RWPE2 (cell line): Measurements from ENCODE around the gene ARMH1.
A peak's percentile ranks its signal among the peaks of the same experiment; 100 is the strongest.

Experiments
- ATAC-seq: fragments of 200-7000 bp; cut with Tn5 transposase; 3 replicates; pipeline ENCODE4 v1.9.1; 2021; ENCODE audit warnings: low read depth
- DNase-seq: peaks from one replicate; pipeline ENCODE4 v3.0.0-alpha.2; 2020; ENCODE audit warnings: low spot score
- H3K27ac ChIP-seq: fragments of 450-650 bp; 2 replicates; pipeline ENCODE4 v1.5.1; 2017; ENCODE audit warnings: mild to moderate bottlenecking; ENCODE audit not compliant: poor library complexity, severe bottlenecking
- H3K27me3 ChIP-seq: fragments of 250-450 bp; sonication (Bioruptor Pico); 2 replicates; pipeline ENCODE4 v1.5.1; 2021; ENCODE audit warnings: mild to moderate bottlenecking, moderate library complexity; ENCODE audit not compliant: insufficient read depth, poor library complexity, severe bottlenecking
- H3K36me3 ChIP-seq: fragments of 250-450 bp; sonication (Bioruptor Pico); 2 replicates; pipeline ENCODE4 v1.5.1; 2020; ENCODE audit warnings: low read depth, mild to moderate bottlenecking, moderate library complexity
- H3K4me1 ChIP-seq: fragments of 250-450 bp; sonication (Bioruptor Pico); 2 replicates; pipeline ENCODE4 v1.5.1; 2021; ENCODE audit warnings: mild to moderate bottlenecking, moderate library complexity; ENCODE audit not compliant: insufficient read depth, poor library complexity, severe bottlenecking
- H3K4me3 ChIP-seq: fragments of 250-450 bp; sonication (Bioruptor Pico); 2 replicates; pipeline ENCODE4 v1.5.1; 2021; ENCODE audit warnings: mild to moderate bottlenecking, moderate library complexity; ENCODE audit not compliant: severe bottlenecking
- H3K9me3 ChIP-seq: fragments of 250-450 bp; sonication (Bioruptor Pico); 2 replicates; pipeline ENCODE4 v1.5.1; 2021; ENCODE audit warnings: mild to moderate bottlenecking, moderate library complexity; ENCODE audit not compliant: severe bottlenecking
- TF ChIP-seq, protein P1 (sequence below): fragments of 450-650 bp; IDR thresholded peaks from one replicate; pipeline ENCODE4 v1.5.1; 2017; ENCODE audit warnings: mild to moderate bottlenecking, moderate library complexity; ENCODE audit not compliant: poor library complexity, severe bottlenecking

The ARMH1 gene

DNA sequence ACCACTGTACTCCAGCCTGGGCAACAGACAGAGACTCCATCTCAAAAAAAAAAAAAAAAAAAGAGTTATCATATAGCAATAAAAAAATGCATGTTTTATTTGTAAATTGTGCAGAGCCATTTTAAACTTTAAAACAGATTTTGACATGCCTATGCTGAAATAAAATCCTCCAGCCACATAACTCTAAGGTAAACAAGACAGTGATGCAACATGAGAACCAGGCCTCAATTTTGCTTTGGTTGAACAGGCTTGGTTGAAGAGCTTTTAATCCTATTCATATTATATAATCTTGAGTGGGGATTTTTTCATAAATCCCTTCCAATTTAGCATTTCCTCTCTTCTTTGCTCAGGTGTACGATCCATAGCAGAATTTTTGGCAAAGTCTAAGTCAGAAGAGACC lies 26.1 kb downstream of the ARMH1 start:
- H3K27ac ChIP-seq, result no peak overlapping the region
- H3K27me3 ChIP-seq, result no peaks in the 10 kb centered on the region
- no peak overlapping the region for H3K4me3 ChIP-seq
- ATAC-seq, result no peak
- DNase-seq, result no peak
- H3K9me3 ChIP-seq, result no peaks in the 10 kb centered on the region
- H3K4me1 ChIP-seq, result peaks cover 6% of the 10 kb centered on the region
- no peaks in the 10 kb centered on the region for H3K36me3 ChIP-seq
- TF ChIP-seq, protein P1, sequence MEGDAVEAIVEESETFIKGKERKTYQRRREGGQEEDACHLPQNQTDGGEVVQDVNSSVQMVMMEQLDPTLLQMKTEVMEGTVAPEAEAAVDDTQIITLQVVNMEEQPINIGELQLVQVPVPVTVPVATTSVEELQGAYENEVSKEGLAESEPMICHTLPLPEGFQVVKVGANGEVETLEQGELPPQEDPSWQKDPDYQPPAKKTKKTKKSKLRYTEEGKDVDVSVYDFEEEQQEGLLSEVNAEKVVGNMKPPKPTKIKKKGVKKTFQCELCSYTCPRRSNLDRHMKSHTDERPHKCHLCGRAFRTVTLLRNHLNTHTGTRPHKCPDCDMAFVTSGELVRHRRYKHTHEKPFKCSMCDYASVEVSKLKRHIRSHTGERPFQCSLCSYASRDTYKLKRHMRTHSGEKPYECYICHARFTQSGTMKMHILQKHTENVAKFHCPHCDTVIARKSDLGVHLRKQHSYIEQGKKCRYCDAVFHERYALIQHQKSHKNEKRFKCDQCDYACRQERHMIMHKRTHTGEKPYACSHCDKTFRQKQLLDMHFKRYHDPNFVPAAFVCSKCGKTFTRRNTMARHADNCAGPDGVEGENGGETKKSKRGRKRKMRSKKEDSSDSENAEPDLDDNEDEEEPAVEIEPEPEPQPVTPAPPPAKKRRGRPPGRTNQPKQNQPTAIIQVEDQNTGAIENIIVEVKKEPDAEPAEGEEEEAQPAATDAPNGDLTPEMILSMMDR, result no peak

DNA sequence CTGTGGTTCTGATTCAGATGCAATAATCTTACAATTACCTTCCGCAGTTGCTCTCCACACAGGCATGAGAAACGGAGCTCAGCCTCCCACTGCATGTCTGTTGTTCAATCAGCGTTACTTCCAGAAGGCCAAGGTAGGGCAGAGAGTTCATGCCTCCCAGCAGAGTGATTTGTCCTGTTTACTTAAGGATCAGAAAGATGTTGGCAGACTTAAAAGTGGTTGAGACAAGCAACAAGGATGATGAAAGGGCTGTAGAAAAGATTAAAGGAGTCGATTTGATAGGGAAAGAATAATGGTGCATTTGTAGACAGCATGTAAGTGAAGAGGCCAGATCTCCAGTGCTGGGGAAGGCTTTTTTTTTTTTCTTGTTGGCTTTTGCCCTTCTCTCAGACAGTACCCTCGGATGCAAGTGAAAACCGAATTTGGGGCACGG lies 26.6 kb downstream of the ARMH1 start:
- Histone ChIP-seq H3K4me3 (no peak overlapping the region), H3K36me3 (no peaks in the 10 kb centered on the region), H3K9me3 (no peaks in the 10 kb centered on the region), H3K27me3 (no peaks in the 10 kb centered on the region), H3K4me1 (peaks cover 6% of the 10 kb centered on the region), H3K27ac (no peak overlapping the region)
- ATAC-seq, result peak; percentile 77
- no peak for DNase-seq
- TF ChIP-seq, protein P1, result no peak

DNA sequence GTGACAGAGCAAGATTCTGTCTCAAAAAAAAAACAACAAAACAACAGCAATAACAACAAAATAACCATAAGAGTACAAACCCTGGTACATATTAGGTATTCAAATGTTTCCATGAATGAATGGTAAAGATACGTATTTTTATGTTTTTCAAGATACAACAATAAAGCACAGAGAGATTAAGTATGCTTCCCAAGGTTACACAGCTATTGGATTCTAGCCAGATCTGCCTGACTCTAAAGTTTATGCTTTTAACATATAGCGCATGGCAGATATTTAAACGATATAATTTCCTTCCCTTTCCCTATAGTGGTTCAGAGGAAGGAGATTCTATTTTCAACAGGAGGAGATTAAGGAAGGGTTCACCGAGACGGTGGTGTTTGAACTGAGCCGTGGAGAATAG lies 31.0 kb downstream of the ARMH1 start:
- DNase-seq, result no peak
- Histone ChIP-seq H3K27me3 (no peaks in the 10 kb centered on the region), H3K27ac (no peak overlapping the region), H3K9me3 (no peaks in the 10 kb centered on the region), H3K4me3 (no peak overlapping the region), H3K4me1 (peaks cover 6% of the 10 kb centered on the region), H3K36me3 (no peaks in the 10 kb centered on the region)
- TF ChIP-seq, protein P1, result no peak
- no peak for ATAC-seq

DNA sequence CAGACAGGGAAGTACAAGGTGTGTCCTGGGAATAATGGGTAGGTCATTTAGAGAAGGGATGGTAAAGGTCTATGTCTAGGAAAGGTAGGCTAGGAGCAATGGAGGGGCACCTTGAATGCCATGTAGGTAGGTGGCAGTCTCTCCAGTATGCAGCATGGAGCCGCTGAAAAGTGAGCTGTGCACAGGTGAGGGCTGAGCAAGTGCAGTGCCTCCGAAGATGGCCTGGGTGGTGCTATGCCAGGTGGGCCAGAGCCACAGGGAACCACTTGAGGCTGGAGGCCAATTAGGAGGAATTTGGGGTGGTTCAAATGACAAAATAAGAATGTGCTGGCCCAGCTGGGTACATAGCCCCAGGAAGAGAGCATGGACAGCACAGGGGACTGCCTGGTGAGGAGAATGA lies 31.4 kb downstream of the ARMH1 start:
- Histone ChIP-seq H3K27me3 (no peaks in the 10 kb centered on the region), H3K9me3 (no peaks in the 10 kb centered on the region), H3K27ac (no peak overlapping the region), H3K36me3 (no peaks in the 10 kb centered on the region), H3K4me3 (no peak overlapping the region), H3K4me1 (peaks cover 2% of the 10 kb centered on the region)
- ATAC-seq, result no peak
- no peak for DNase-seq
- TF ChIP-seq, protein P1, result no peak

DNA sequence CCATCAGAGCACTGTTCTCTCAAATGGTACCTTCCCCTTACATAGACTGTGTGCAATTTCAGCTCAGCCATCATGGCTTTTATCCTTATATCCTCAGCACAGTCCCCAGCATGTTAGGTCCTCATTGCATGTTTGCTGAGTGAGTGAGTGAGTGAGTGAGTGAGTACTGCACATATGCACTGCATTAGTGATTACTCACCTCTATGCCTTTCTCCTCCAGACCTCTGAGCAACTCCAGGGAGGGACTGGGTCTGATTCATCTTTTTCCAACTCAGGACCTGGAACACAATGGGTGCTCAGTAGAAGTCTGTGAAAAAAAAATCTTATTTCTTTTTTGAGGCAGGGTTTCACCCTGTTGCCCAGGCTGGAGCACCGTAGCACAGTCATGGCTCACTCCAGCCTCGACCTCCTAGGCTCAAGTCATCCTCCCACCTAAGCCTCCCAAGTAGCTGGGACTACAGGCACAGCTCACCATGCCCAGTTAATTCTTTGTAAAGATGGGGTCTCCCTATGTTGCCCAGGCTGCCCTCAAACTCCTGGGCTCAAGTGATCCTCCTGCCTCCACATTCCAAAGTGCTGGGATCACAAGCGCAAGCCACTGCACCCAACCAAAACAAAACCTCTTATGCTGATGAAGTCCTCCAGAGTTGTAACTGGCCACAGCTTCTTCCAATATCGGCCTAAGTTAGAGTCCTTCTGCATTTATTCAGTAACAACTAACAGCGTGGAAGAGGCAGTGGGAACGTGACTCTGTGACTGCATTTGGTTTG lies 32.8 kb downstream of the ARMH1 start:
- no peaks in the 10 kb centered on the region for H3K9me3 ChIP-seq
- H3K36me3 ChIP-seq, result no peaks in the 10 kb centered on the region
- H3K27ac ChIP-seq, result peak overlapping the region; percentile 46
- ATAC-seq (peak; percentile 99), DNase-seq (peak; percentile 62)
- no peak overlapping the region for H3K4me3 ChIP-seq
- no peaks in the 10 kb centered on the region for H3K4me1 ChIP-seq
- no peaks in the 10 kb centered on the region for H3K27me3 ChIP-seq
- TF ChIP-seq, protein P1, result no peak
